Effector CD8-positive, alpha-beta T cell (primary cell): ENCODE measurements around the gene CA10.

Source experiments
- DNase-seq: peaks from one replicate; lab custom pipeline; 2025; lab: John Stamatoyannopoulos, UW

CA10 gene

GRCh38 chr17:51817117-51817516 is 341.4 kb downstream of the CA10 start:
- no peak for DNase-seq

GRCh38 chr17:51815097-51815496 is 343.4 kb downstream of the CA10 start:
- DNase-seq, result no peak

- DNase-seq, result no peak
Observed at GRCh38 chr17:51814521-51814920, 344.0 kb downstream of the CA10 start.

GRCh38 chr17:51813784-51814174 is 344.7 kb downstream of the CA10 start:
- no peak for DNase-seq

- DNase-seq, result no peak
Observed at GRCh38 chr17:51813140-51813783, 345.3 kb downstream of the CA10 start.

- DNase-seq, result no peak
Observed at GRCh38 chr17:51807460-51807859, 351.1 kb downstream of the CA10 start.

GRCh38 chr17:51805765-51806164 is 352.7 kb downstream of the CA10 start:
- no peak for DNase-seq

- no peak for DNase-seq
Observed at GRCh38 chr17:51805185-51805584, 353.3 kb downstream of the CA10 start.

- no peak for DNase-seq
Observed at GRCh38 chr17:51803161-51803560, 355.4 kb downstream of the CA10 start.

GRCh38 chr17:51802544-51802943 is 356.0 kb downstream of the CA10 start:
- no peak for DNase-seq

- DNase-seq, result no peak
Observed at GRCh38 chr17:51801626-51802025, 356.9 kb downstream of the CA10 start.

GRCh38 chr17:51799981-51800380 is 358.5 kb downstream of the CA10 start:
- no peak for DNase-seq

GRCh38 chr17:51799240-51799639 is 359.3 kb downstream of the CA10 start:
- no peak for DNase-seq

GRCh38 chr17:51797150-51797549 is 361.4 kb downstream of the CA10 start:
- no peak for DNase-seq

- DNase-seq, result no peak
Observed at GRCh38 chr17:51796026-51796425, 362.5 kb downstream of the CA10 start.

- no peak for DNase-seq
Observed at GRCh38 chr17:51795401-51795800, 363.1 kb downstream of the CA10 start.

GRCh38 chr17:51794466-51794865 is 364.0 kb downstream of the CA10 start:
- DNase-seq, result no peak

- no peak for DNase-seq
Observed at GRCh38 chr17:51793686-51794085, 364.8 kb downstream of the CA10 start.

- DNase-seq, result no peak
Observed at GRCh38 chr17:51778842-51779241, 379.7 kb downstream of the CA10 start.

- DNase-seq, result no peak
Observed at GRCh38 chr17:51770027-51770759, 388.3 kb downstream of the CA10 start.

GRCh38 chr17:51769231-51769630 is 389.3 kb downstream of the CA10 start:
- no peak for DNase-seq

GRCh38 chr17:51768706-51769105 is 389.8 kb downstream of the CA10 start:
- DNase-seq, result no peak

- DNase-seq, result no peak
Observed at GRCh38 chr17:51767287-51767686, 391.2 kb downstream of the CA10 start.
